ENCODE results near the gene PROM1. TPM values are rescaled to one million over a fixed set of nuclear protein-coding genes. Genes with fewer than 3 reads are reported as not detected.

The PROM1 gene
- total RNA-seq, 1 donor from 2014 or later: 7.2 TPM

GRCh38 chr4:16082041-16082425 lies 1.8 kb downstream of the PROM1 start:
- Histone ChIP-seq H3K9me3 (no peaks in the 10 kb centered on the region), H3K4me1 (no peaks in the 10 kb centered on the region), H3K27ac (peak overlapping the region in 1 of 2 donors; percentile 21), H3K27me3 (peaks cover 4% of the 10 kb centered on the region), H3K36me3 (no peaks in the 10 kb centered on the region), H3K4me3 (peak overlapping the region; percentile 62 to 69)
- intact Hi-C loops (cut with DNase I): loop anchor here (2.0 kb wide), 1 partner anchor 55 kb away; no protein-coding TSS in a partner anchor
- no peak for DNase-seq (ENCODE audit: low spot score in 2 of 2)
- TF ChIP-seq CTCF (IDR thresholded peaks at IDR 0.05): no peak

- peaks cover 4% of the 10 kb centered on the region for H3K27me3 ChIP-seq
- intact Hi-C loops (cut with DNase I): no loop called here
- no peaks in the 10 kb centered on the region for H3K4me1 ChIP-seq
- no peaks in the 10 kb centered on the region for H3K36me3 ChIP-seq
- no peak overlapping the region for H3K4me3 ChIP-seq
- DNase-seq (ENCODE audit: low spot score in 2 of 2): no peak
- no peaks in the 10 kb centered on the region for H3K9me3 ChIP-seq
- no peak for TF ChIP-seq CTCF (IDR thresholded peaks at IDR 0.05)
- H3K27ac ChIP-seq: no peak overlapping the region
Measured at GRCh38 chr4:16079046-16079445, 4.8 kb downstream of the PROM1 start.

GRCh38 chr4:16078195-16078760 lies 5.5 kb downstream of the PROM1 start:
- no peak overlapping the region for H3K4me3 ChIP-seq
- no peak for DNase-seq (ENCODE audit: low spot score in 2 of 2)
- no peaks in the 10 kb centered on the region for H3K36me3 ChIP-seq
- no peak overlapping the region for H3K27ac ChIP-seq
- H3K27me3 ChIP-seq: peaks cover 3% of the 10 kb centered on the region
- no peak for TF ChIP-seq CTCF (IDR thresholded peaks at IDR 0.05)
- no peaks in the 10 kb centered on the region for H3K9me3 ChIP-seq
- intact Hi-C loops (cut with DNase I): no loop called here
- no peaks in the 10 kb centered on the region for H3K4me1 ChIP-seq

DNA sequence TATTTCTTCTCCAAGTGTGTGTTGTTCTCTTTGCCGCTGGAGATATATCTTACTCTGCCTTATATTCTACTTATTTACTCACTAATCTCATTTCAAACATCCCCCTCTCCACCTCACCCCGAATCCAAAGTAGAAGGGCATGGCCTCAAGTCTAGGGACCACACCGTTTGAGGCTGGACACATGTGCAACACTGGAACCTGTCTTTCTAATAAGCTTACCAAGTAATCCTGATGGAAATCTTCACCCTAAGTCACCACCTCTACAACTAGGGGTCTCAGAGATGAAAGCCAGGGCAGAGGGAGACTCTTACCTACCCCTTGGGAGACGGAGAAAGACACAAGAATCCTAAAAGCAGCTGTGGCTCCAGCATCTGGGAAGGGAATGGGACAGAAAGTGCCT lies 6.0 kb downstream of the PROM1 start:
- Histone ChIP-seq H3K4me3 (no peak overlapping the region), H3K36me3 (no peaks in the 10 kb centered on the region), H3K4me1 (no peaks in the 10 kb centered on the region), H3K9me3 (no peaks in the 10 kb centered on the region), H3K27ac (no peak overlapping the region), H3K27me3 (no peaks in the 10 kb centered on the region)
- no peak for DNase-seq (ENCODE audit: low spot score in 2 of 2)
- TF ChIP-seq CTCF (IDR thresholded peaks at IDR 0.05): no peak
- intact Hi-C loops (cut with DNase I): no loop called here

GRCh38 chr4:16075975-16076757 lies 7.7 kb downstream of the PROM1 start:
- intact Hi-C loops (cut with DNase I): no loop called here
- no peak for DNase-seq (ENCODE audit: low spot score in 2 of 2)

More at GRCh38 chr4:16075975-16076757, 7.7 kb downstream of the PROM1 start:
- Histone ChIP-seq H3K4me3 (no peak overlapping the region), H3K36me3 (no peaks in the 10 kb centered on the region), H3K27me3 (no peaks in the 10 kb centered on the region), H3K9me3 (no peaks in the 10 kb centered on the region), H3K27ac (no peak overlapping the region), H3K4me1 (no peaks in the 10 kb centered on the region)
- TF ChIP-seq CTCF (IDR thresholded peaks at IDR 0.05): no peak

Measured in ascending aorta (tissue), 2 donors.